ENCODE data around the gene SPG7.

The SPG7 gene

GRCh38 chr16:89600427-89600826 lies 92.2 kb downstream of the SPG7 start:
- no peak overlapping the region for H3K4me3 ChIP-seq (ENCODE audit: low read depth, low read length)

GRCh38 chr16:89600956-89601355 lies 92.8 kb downstream of the SPG7 start:
- no peak for DNase-seq (ENCODE audit: low read depth)
- TF ChIP-seq, protein P1, sequence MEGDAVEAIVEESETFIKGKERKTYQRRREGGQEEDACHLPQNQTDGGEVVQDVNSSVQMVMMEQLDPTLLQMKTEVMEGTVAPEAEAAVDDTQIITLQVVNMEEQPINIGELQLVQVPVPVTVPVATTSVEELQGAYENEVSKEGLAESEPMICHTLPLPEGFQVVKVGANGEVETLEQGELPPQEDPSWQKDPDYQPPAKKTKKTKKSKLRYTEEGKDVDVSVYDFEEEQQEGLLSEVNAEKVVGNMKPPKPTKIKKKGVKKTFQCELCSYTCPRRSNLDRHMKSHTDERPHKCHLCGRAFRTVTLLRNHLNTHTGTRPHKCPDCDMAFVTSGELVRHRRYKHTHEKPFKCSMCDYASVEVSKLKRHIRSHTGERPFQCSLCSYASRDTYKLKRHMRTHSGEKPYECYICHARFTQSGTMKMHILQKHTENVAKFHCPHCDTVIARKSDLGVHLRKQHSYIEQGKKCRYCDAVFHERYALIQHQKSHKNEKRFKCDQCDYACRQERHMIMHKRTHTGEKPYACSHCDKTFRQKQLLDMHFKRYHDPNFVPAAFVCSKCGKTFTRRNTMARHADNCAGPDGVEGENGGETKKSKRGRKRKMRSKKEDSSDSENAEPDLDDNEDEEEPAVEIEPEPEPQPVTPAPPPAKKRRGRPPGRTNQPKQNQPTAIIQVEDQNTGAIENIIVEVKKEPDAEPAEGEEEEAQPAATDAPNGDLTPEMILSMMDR (IDR thresholded peaks at IDR 0.05; ENCODE audit: low read depth, low read length, missing control alignments) = no peak
- no peak overlapping the region for H3K4me3 ChIP-seq (ENCODE audit: low read depth, low read length)

More at GRCh38 chr16:89600427-89600826, 92.2 kb downstream of the SPG7 start:
- TF ChIP-seq, protein P1 (IDR thresholded peaks at IDR 0.05; ENCODE audit: low read depth, low read length, missing control alignments) = no peak
- DNase-seq (ENCODE audit: low read depth) = no peak

GRCh38 chr16:89601906-89602272 lies 93.7 kb downstream of the SPG7 start:
- TF ChIP-seq, protein P1 (IDR thresholded peaks at IDR 0.05; ENCODE audit: low read depth, low read length, missing control alignments) = no peak
- DNase-seq (ENCODE audit: low read depth) = no peak
- H3K4me3 ChIP-seq (ENCODE audit: low read depth, low read length) = no peak overlapping the region

GRCh38 chr16:89602273-89602951 lies 94.2 kb downstream of the SPG7 start:
- H3K4me3 ChIP-seq (ENCODE audit: low read depth, low read length) = no peak overlapping the region
- no peak for DNase-seq (ENCODE audit: low read depth)

DNA sequence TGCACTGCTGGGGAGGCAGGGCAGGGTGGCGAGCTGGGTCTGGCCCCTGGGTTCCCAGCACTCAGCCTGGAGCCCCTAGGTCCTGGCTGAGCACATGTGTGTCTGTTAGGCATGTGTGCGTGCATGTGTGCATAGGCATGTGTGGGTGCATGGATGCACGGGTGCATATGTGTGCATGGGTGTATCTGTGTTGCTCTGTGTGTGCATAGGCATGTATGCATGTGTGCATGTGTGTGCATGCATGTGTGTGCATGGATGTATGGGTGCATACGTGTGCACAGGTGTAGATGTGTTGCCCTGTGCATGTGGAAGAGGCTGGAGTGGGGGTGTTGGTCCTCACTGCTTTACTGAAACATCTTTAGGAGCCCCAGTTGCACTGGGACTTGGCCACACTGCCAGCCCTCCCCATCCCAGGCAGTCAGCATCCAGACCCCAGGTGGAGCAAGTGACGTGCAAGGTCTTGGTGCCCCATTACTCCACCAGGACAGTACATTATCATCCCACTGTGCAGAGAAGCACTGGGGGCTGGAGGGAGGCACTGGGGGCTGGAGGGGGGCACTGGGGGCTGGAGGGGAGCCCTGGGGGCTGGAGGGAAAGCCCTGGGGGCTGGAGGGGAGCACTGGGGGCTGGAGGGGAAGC lies 94.9 kb downstream of the SPG7 start:
- TF ChIP-seq, protein P1 (IDR thresholded peaks at IDR 0.05; ENCODE audit: low read depth, low read length, missing control alignments) = no peak
- no peak for DNase-seq (ENCODE audit: low read depth)
- no peak overlapping the region for H3K4me3 ChIP-seq (ENCODE audit: low read depth, low read length)

More at GRCh38 chr16:89602273-89602951, 94.2 kb downstream of the SPG7 start:
- TF ChIP-seq, protein P1 (IDR thresholded peaks at IDR 0.05; ENCODE audit: low read depth, low read length, missing control alignments) = no peak

- H3K4me3 ChIP-seq (ENCODE audit: low read depth, low read length) = no peak overlapping the region
- DNase-seq (ENCODE audit: low read depth) = no peak
- TF ChIP-seq, protein P1 (IDR thresholded peaks at IDR 0.05; ENCODE audit: low read depth, low read length, missing control alignments) = no peak
These were observed 96.6 kb downstream of the SPG7 start for GRCh38 chr16:89604764-89605163.
